Epithelial cell of esophagus (primary cell): Measurements from ENCODE around the gene BSDC1.
A peak's percentile ranks its signal among the peaks of the same experiment; 100 is the strongest.

Source experiments
- DNase-seq: peaks from one replicate; pipeline ENCODE4 v3.0.0; 2010; ENCODE audit warnings: low read depth
- H3K4me3 ChIP-seq: 2 replicates; pipeline ENCODE4 v1.5.1; 2011; ENCODE audit warnings: mild to moderate bottlenecking, low read length, control low read depth
- CTCF ChIP-seq: IDR thresholded peaks from 2 replicates; pipeline ENCODE4 v1.5.1; 2011; ENCODE audit warnings: low read depth, mild to moderate bottlenecking, low read length, control low read depth, inconsistent platforms; ENCODE audit not compliant: insufficient read depth; ENCODE audit errors: missing control alignments

BSDC1 gene

GRCh38 chr1:32341971-32342370 lies 52.3 kb downstream of the BSDC1 start:
- DNase-seq: peak; percentile 44
- H3K4me3 ChIP-seq: no peak overlapping the region
- TF ChIP-seq CTCF: no peak

- no peak for DNase-seq
- H3K4me3 ChIP-seq: no peak overlapping the region
- no peak for TF ChIP-seq CTCF
Observed at GRCh38 chr1:32341186-32341757, 53.0 kb downstream of the BSDC1 start.

- no peak for TF ChIP-seq CTCF
- DNase-seq: peak; percentile 85
- H3K4me3 ChIP-seq: no peak overlapping the region
Observed at GRCh38 chr1:32339363-32339978, 54.8 kb downstream of the BSDC1 start.

GRCh38 chr1:32338637-32339145 lies 55.5 kb downstream of the BSDC1 start:
- no peak overlapping the region for H3K4me3 ChIP-seq
- DNase-seq: peak; percentile 50
- no peak for TF ChIP-seq CTCF

GRCh38 chr1:32337855-32338636 lies 56.2 kb downstream of the BSDC1 start:
- no peak for DNase-seq
- TF ChIP-seq CTCF: no peak
- no peak overlapping the region for H3K4me3 ChIP-seq

GRCh38 chr1:32336963-32337675 lies 57.1 kb downstream of the BSDC1 start:
- no peak overlapping the region for H3K4me3 ChIP-seq
- peak; percentile 46 for DNase-seq
- no peak for TF ChIP-seq CTCF
